Measurements from ENCODE around the gene CATSPER1. TPM values are rescaled to one million over a fixed set of nuclear protein-coding genes. Genes with fewer than 3 reads are reported as not detected.

CATSPER1 gene
- total and polyA plus RNA-seq, 2 of the 8 experiments (the other 6 are each of a cell fraction or from before 2014, with no cell fraction given) = not detected

DNA sequence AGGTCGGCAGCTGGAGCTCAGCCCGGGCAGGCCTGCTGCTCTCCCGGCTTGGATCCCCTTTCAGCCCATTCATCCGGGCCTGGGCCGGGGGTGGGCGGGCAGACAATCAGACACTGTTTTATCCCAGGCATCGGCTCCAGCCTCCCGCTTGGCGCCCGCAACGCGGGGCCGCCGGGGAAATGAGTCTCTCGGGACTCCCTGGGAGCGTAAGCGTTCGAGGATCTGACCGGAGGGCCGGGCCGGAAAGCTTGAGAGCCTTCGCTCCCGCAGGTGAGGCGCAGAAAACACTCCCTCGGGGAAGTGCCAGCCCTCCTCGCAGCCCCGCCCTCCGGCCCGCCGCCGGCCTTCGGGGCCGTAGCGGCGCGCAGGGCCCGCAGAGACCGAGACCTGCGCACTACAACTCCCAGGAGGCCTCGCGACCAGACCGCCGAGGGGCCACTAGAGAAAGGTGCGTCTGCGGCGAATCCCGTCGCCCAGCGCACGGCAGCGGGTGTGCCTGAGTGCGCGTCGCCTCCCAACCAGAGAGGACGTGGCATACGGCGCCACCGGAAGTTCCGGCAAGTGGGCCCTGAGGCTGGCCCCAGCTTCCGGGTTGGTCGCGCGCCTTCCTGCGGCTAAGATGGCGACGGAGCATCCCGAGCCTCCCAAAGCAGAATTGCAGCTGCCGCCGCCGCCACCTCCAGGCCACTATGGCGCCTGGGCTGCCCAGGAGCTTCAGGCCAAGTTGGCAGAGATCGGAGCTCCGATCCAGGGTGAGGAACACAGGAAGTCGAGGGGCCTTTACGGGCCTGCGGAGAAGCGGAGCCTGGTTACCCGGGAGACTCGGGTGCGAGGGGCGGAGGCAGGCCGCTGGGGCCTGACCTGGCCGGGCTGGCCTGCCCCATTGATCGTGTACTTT lies 25.7 kb upstream of the CATSPER1 start, which contains the start of gene SF3B2:
TSS of gene SF3B2 (plus strand) at position 599 of the 898 bp plus-strand sequence. CDS start at position 620, 21 bp downstream.
- Histone ChIP-seq H2BK12ac (ENCODE audit: low read depth, low read length) (peak within 1 kb of the TSS; percentile 93), H2BK5ac (ENCODE audit: low read depth, low read length) (peak within 1 kb of the TSS; percentile 72), H3K23ac (ENCODE audit: insufficient read length) (no peak within 1 kb of the TSS), H3K36me3 (ENCODE audit: control insufficient read depth in 2 of 4, insufficient read depth in 4 of 4, low read length in 3 of 4) (peaks cover 13 to 28% (median 20%) of the 10 kb centered on the region in 4 experiments), H3K9ac (replicated peaks in 1 of 4; ENCODE audit: extremely low read depth in 1 of 4, low read depth in 3 of 4, low read length in 3 of 4) (peak within 1 kb of the TSS; percentile 70 to 93 (median 92)), H3K27ac (ENCODE audit: low read depth, low read length) (peak within 1 kb of the TSS; percentile 85), H3K14ac (ENCODE audit: insufficient read length) (peak within 1 kb of the TSS; percentile 27), H2AK5ac (ENCODE audit: low read depth, low read length) (peak within 1 kb of the TSS; percentile 33), H2BK20ac (ENCODE audit: low read length) (no peak within 1 kb of the TSS), H3K18ac (ENCODE audit: extremely low read depth, low read length) (peak within 1 kb of the TSS; percentile 78), H3K23me2 (ENCODE audit: low read depth, low read length) (peaks cover 14% of the 10 kb centered on the region; the same call in 1 of the 2 replicates), H3K4me2 (ENCODE audit: insufficient read depth in 1 of 2, low read depth in 2 of 2, low read length in 2 of 2) (peak within 1 kb of the TSS; percentile 94 to 99), H3K56ac (replicated peaks; ENCODE audit: insufficient read length, low read depth, low read length) (peak within 1 kb of the TSS; percentile 91), H3K79me1 (ENCODE audit: low read depth, low read length) (peaks cover 16% of the 10 kb centered on the region), H2AFZ (ENCODE audit: low read length) (peak within 1 kb of the TSS; percentile 86; the same call in 1 of the 2 replicates), H2BK15ac (ENCODE audit: low read length) (peak within 1 kb of the TSS; percentile 66; the same call in 1 of the 2 replicates), H3K79me2 (ENCODE audit: control insufficient read depth in 1 of 2, insufficient read depth in 2 of 2, low read length in 2 of 2) (peaks cover 10 to 33% of the 10 kb centered on the region in 2 experiments), H4K8ac (ENCODE audit: extremely low read depth, insufficient read depth, low read length) (peak within 1 kb of the TSS; percentile 98; the same call in 1 of the 2 replicates), H4K91ac (replicated peaks; ENCODE audit: insufficient read length, low read length) (peak within 1 kb of the TSS; percentile 90), H3K4me3 (ENCODE audit: extremely low read depth in 1 of 4, insufficient read depth in 2 of 4, low read depth in 3 of 4, low read length in 4 of 4) (peak within 1 kb of the TSS; percentile 97 to 99 (median 98)), H4K20me1 (replicated peaks in 1 of 2; ENCODE audit: control insufficient read depth in 1 of 2, insufficient read depth in 2 of 2, low read length in 2 of 2) (peaks cover 0 to 7% of the 10 kb centered on the region in 2 experiments), H3K27me3 (replicated peaks in 1 of 4; ENCODE audit: control insufficient read depth in 3 of 4, extremely low read depth in 1 of 4, insufficient read depth in 3 of 4, low read length in 3 of 4) (no peaks in the 10 kb centered on the region), H3K9me3 (ENCODE audit: insufficient read depth in 2 of 2, low read depth in 1 of 2, low read length in 1 of 2) (no peaks in the 10 kb centered on the region), H3K4me1 (replicated peaks in 1 of 4; ENCODE audit: control insufficient read depth in 3 of 4, insufficient read depth in 4 of 4, low read length in 3 of 4) (peaks cover 0 to 24% (median 19%) of the 10 kb centered on the region in 4 experiments; a peak in 6 of 7 replicates), H3K4ac (replicated peaks; ENCODE audit: insufficient read length, low read depth, low read length) (peak within 1 kb of the TSS; percentile 87), H4K5ac (ENCODE audit: insufficient read length, low read depth, low read length) (peak within 1 kb of the TSS; percentile 96), H2BK120ac (replicated peaks; ENCODE audit: low read depth, low read length) (no peak within 1 kb of the TSS)
- CTCF ChIA-PET (ENCODE audit: partially characterized antibody) = interaction anchor here (0.6 to 12.0 kb wide), 12 partner anchors 7 to 398 kb away, joined by 3 to 144 read pairs (median 4); partner anchors contain the start of gene MUS81
- 1% methylated on average over 65 of the region's 84 CpGs; no CpG with 5 or more reads in 1 of the 2 experiments for WGBS, 2 experiments (ENCODE audit: extremely low coverage in 1 of 2, insufficient coverage in 1 of 2, insufficient read length in 1 of 2, insufficient replicate concordance in 2 of 2, low coverage in 1 of 2, low lambda C conversion rate in 2 of 2, missing lambda C conversion rate in 1 of 2)
- DNase-seq (ENCODE audit: low read depth in 1 of 2, low spot score in 2 of 2) = peak; percentile 90 to 96
- no peak for FAIRE-seq
- POLR2A ChIA-PET (ENCODE audit: partially characterized antibody) = interaction anchor here (0.6 to 13.4 kb wide), 19 partner anchors 9 to 399 kb away, joined by 3 to 150 read pairs (median 4); partner anchors contain the start of genes BANF1, CCDC85B, EIF1AD and FIBP
- peak; percentile 95 for TF ChIP-seq YY1 (IDR thresholded peaks at IDR 0.05; ENCODE audit: low read depth, low read length)
- TF ChIP-seq MAFK (IDR thresholded peaks at IDR 0.05; ENCODE audit: low read depth, low read length) = no peak
- peak; percentile 46; the same call in 1 of the 2 replicates for TF ChIP-seq POLR2AphosphoS5 (IDR thresholded peaks at IDR 0.05; ENCODE audit: low read depth, low read length)
- TF ChIP-seq TBP (IDR thresholded peaks at IDR 0.05; ENCODE audit: low read depth, low read length) = peak; percentile 71
- TF ChIP-seq TAF7 (optimal IDR thresholded peaks at IDR 0.05; ENCODE audit: borderline replicate concordance, low read depth, low read length) = peak; percentile 74
- peak; percentile 72 for TF ChIP-seq ASH2L (IDR thresholded peaks at IDR 0.05; ENCODE audit: low read length)
- no peak for TF ChIP-seq BCL11A (IDR thresholded peaks at IDR 0.05; ENCODE audit: low read depth in 2 of 2, low read length in 2 of 2)
- peak in 1 of 2 experiments; percentile 78; a peak in 2 of 4 replicates for TF ChIP-seq SIN3A (conservative IDR thresholded peaks at IDR 0.05 in 1 of 2, IDR thresholded peaks at IDR 0.05 in 1 of 2; ENCODE audit: low read depth in 1 of 2, low read length in 2 of 2)
- peak; percentile 60 to 83 for TF ChIP-seq POLR2A (IDR thresholded peaks at IDR 0.05; ENCODE audit: control extremely low read depth in 1 of 2, low read depth in 2 of 2, low read length in 2 of 2)
- TF ChIP-seq JUN (IDR thresholded peaks at IDR 0.05; ENCODE audit: low read depth, low read length) = no peak
- peak; percentile 95 for TF ChIP-seq PHF8 (conservative IDR thresholded peaks at IDR 0.05; ENCODE audit: low read depth, low read length)
